HEK293 (cell line): ENCODE data around the gene TRPM2.

ENCODE experiments used
- YY1 ChIP-seq: fragments of 450-650 bp; formaldehyde crosslinking; IDR thresholded peaks from 2 replicates; pipeline ENCODE4 v1.5.1; 2018; ENCODE audit warnings: missing biosample characterization, missing genetic modification characterization
- ZNF501 ChIP-seq: fragments of 450-650 bp; formaldehyde crosslinking; IDR thresholded peaks from 2 replicates; pipeline ENCODE4 v1.5.1; 2016; ENCODE audit warnings: missing biosample characterization, missing genetic modification characterization
- ZNF629 ChIP-seq: fragments of 450-650 bp; formaldehyde crosslinking; IDR thresholded peaks from 2 replicates; pipeline ENCODE4 v1.5.1; 2017; ENCODE audit warnings: missing biosample characterization, missing genetic modification characterization
- TF ChIP-seq, protein P1 (sequence below): fragments of 450-650 bp; formaldehyde crosslinking; IDR thresholded peaks from 2 replicates; pipeline ENCODE4 v1.5.1; 2016; ENCODE audit warnings: missing biosample characterization, missing genetic modification characterization

DNA sequence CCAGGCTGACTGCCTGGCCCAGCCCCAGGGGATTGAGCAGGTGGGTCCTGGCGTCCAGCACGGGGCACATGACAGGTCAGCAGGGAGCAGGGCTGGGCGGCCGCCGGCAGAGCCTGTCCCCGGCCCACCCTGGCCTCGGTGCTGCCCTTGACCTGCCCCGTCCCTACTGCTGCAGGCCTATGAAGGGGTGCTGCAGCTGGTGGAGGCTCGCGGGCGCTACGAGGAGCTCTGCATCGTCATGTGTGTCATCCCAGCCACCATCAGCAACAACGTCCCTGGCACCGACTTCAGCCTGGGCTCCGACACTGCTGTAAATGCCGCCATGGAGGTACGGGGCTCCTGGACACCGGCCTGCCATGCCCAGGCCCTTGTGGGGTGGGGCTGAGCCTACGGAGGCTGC is 29.8 kb upstream of the TRPM2 start:
- TF ChIP-seq ZNF629 (no peak), YY1 (tag by site-specific recombination) (no peak), ZNF501 (no peak)
- TF ChIP-seq, protein P1, sequence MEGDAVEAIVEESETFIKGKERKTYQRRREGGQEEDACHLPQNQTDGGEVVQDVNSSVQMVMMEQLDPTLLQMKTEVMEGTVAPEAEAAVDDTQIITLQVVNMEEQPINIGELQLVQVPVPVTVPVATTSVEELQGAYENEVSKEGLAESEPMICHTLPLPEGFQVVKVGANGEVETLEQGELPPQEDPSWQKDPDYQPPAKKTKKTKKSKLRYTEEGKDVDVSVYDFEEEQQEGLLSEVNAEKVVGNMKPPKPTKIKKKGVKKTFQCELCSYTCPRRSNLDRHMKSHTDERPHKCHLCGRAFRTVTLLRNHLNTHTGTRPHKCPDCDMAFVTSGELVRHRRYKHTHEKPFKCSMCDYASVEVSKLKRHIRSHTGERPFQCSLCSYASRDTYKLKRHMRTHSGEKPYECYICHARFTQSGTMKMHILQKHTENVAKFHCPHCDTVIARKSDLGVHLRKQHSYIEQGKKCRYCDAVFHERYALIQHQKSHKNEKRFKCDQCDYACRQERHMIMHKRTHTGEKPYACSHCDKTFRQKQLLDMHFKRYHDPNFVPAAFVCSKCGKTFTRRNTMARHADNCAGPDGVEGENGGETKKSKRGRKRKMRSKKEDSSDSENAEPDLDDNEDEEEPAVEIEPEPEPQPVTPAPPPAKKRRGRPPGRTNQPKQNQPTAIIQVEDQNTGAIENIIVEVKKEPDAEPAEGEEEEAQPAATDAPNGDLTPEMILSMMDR (tag by site-specific recombination) = no peak
